ENCODE measurements around the gene DEAF1. TPM values are rescaled to one million over a fixed set of nuclear protein-coding genes. Genes with fewer than 3 reads are reported as not detected.
A peak's percentile ranks its signal among the peaks of the same experiment; 100 is the strongest.

DEAF1 gene
- total RNA-seq, 2 experiments from 2014 or later: 41.5 to 50.5 TPM

DNA sequence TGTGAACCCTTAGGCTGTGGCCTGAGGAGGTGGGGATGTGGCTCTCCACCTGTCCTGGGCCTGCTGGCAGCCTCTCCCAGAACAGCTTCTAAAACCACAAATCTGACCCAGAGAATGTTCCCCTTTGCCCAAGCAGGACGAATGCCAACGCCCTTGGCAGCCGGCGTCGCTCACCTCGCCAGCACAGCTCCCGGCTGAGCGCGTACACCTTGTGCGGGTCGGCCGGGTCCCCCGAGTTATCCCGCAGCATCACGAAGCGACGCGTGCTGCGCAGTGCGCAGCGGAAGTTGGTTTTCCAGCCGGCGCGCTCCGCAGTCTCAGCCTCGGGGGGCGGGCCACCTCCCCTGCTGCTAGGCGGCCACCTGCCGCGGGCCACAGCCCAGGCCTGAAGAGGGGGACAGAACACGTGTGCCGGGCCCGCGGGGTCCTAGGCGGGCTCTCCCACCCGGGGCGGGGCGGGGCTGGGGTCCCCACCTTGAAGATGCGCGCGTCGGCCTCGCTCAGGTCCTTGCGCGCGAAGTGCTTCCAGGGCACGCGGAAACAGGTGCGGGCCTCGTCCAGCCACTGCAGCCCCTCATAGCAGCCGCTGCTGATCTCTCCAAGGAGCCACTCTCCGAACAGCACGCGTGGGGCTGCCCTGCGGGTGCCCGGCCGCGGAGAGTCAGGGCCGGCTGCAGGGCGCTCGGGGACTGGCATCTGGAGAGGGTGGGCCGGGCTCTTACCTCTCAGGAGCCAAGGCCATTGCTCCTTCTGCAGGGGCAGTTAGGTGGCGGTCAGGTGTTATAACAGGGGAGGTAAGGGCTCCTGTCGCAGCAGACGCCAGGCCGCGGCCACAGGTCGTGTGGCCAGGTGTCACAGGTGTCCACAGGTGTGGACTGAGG is 80.2 kb downstream of the DEAF1 start:
- ChIA-PET POLR2A (interaction anchor here (0.5 to 1.4 kb wide), 6 partner anchors 14 to 181 kb away, joined by 3 to 5 read pairs (median 4); partner anchors contain the start of genes HRAS and PHRF1), CTCF (no interaction called here)
- Mint-ChIP-seq H3K27ac (peak overlapping the region; percentile 92), H3K36me3 (peaks cover 29% of the 10 kb centered on the region), H3K4me1 (ENCODE audit: low read depth) (peaks cover 17% of the 10 kb centered on the region), H3K4me3 (peak overlapping the region; percentile 92), H3K9me3 (no peaks in the 10 kb centered on the region), H3K27me3 (no peaks in the 10 kb centered on the region)
- intact Hi-C loops (cut with micrococcal nuclease): loop anchor here (5.0 kb wide), 2 partner anchors 38 to 182 kb away; partner anchors contain the start of genes PHRF1 and SLC25A22
- peak; percentile 23 for DNase-seq

DNA sequence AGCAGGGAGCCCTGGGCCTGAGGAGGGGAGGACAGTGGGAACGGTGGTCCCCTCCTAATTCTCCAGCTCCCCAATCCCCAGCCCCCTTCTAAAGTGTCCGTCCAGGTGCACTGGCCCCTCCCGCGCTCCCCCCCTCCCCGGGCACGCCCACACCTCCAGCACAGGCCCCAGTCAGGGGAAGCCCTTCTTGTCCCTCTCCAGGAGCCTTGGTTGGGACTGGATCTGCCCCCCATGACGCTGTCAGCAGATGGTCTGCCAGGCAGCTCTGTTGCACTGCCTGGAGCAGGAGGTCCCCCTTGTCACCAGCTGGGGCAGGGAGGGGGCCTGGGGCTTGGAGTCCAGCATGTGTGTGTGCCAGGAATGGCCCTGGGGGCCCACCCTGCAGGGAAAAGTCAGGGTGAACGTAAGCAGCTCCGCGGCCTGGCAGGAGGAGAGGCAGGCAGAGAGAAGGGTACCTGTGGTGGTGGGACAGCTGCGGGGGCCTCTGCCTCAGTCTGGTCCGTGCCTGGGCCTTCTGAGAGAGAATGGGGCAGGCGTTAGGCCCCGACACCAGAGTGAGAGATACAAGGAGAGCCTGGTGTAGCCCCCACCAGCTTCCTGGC is 80.9 kb downstream of the DEAF1 start:
- ChIA-PET CTCF (interaction anchor here (1.2 to 2.4 kb wide), 2 partner anchors 60 to 95 kb away, joined by 4 to 9 read pairs; no protein-coding TSS in a partner anchor), POLR2A (interaction anchor here (0.5 to 1.1 kb wide), 2 partner anchors 15 to 38 kb away, joined by 3 to 4 read pairs; no protein-coding TSS in a partner anchor)
- Mint-ChIP-seq H3K27me3 (no peaks in the 10 kb centered on the region), H3K4me3 (peak overlapping the region; percentile 92), H3K36me3 (peaks cover 29% of the 10 kb centered on the region), H3K4me1 (ENCODE audit: low read depth) (peaks cover 17% of the 10 kb centered on the region), H3K9me3 (no peaks in the 10 kb centered on the region), H3K27ac (peak overlapping the region; percentile 84)
- DNase-seq: peak; percentile 28
- intact Hi-C loops (cut with micrococcal nuclease): no loop called here

GRCh38 chr11:613369-613968 is 81.6 kb downstream of the DEAF1 start:
- intact Hi-C loops (cut with micrococcal nuclease): no loop called here
- ChIA-PET POLR2A (interaction anchor here (1.1 kb wide), 1 partner anchor 38 kb away, joined by 3 read pairs; no protein-coding TSS in a partner anchor), CTCF (interaction anchor here (1.2 to 2.4 kb wide), 2 partner anchors 59 to 94 kb away, joined by 4 to 9 read pairs; no protein-coding TSS in a partner anchor)
- H3K36me3 Mint-ChIP-seq: peaks cover 31% of the 10 kb centered on the region
- no peaks in the 10 kb centered on the region for H3K9me3 Mint-ChIP-seq
- H3K27me3 Mint-ChIP-seq: no peaks in the 10 kb centered on the region
- H3K4me1 Mint-ChIP-seq (ENCODE audit: low read depth): peaks cover 17% of the 10 kb centered on the region
- DNase-seq: peak; percentile 93
- peak overlapping the region; percentile 92 for H3K4me3 Mint-ChIP-seq
- H3K27ac Mint-ChIP-seq: peak overlapping the region; percentile 69

- Mint-ChIP-seq H3K27me3 (no peaks in the 10 kb centered on the region), H3K9me3 (no peaks in the 10 kb centered on the region), H3K27ac (no peak overlapping the region), H3K4me1 (ENCODE audit: low read depth) (peaks cover 17% of the 10 kb centered on the region), H3K36me3 (peaks cover 32% of the 10 kb centered on the region), H3K4me3 (no peak overlapping the region)
- DNase-seq: no peak
- CTCF ChIA-PET: interaction anchor here (1.2 to 2.4 kb wide), 2 partner anchors 59 to 94 kb away, joined by 4 to 9 read pairs; no protein-coding TSS in a partner anchor
- POLR2A ChIA-PET: no interaction called here
- intact Hi-C loops (cut with micrococcal nuclease): no loop called here
Observed at GRCh38 chr11:612961-613300, 82.1 kb downstream of the DEAF1 start.

GRCh38 chr11:612201-612960 is 82.6 kb downstream of the DEAF1 start:
- H3K36me3 Mint-ChIP-seq: peaks cover 32% of the 10 kb centered on the region
- no peak overlapping the region for H3K4me3 Mint-ChIP-seq
- POLR2A ChIA-PET: no interaction called here
- H3K27me3 Mint-ChIP-seq: no peaks in the 10 kb centered on the region
- H3K27ac Mint-ChIP-seq: peak overlapping the region; percentile 68
- H3K9me3 Mint-ChIP-seq: no peaks in the 10 kb centered on the region
- intact Hi-C loops (cut with micrococcal nuclease): no loop called here
- peak; percentile 40 for DNase-seq
- CTCF ChIA-PET: interaction anchor here (1.2 to 2.4 kb wide), 2 partner anchors 58 to 93 kb away, joined by 4 to 9 read pairs; no protein-coding TSS in a partner anchor
- H3K4me1 Mint-ChIP-seq (ENCODE audit: low read depth): peaks cover 17% of the 10 kb centered on the region

- no peak for DNase-seq
- Mint-ChIP-seq H3K27me3 (no peaks in the 10 kb centered on the region), H3K36me3 (peaks cover 38% of the 10 kb centered on the region), H3K4me1 (ENCODE audit: low read depth) (peaks cover 17% of the 10 kb centered on the region), H3K27ac (peak overlapping the region; percentile 5), H3K4me3 (no peak overlapping the region), H3K9me3 (no peaks in the 10 kb centered on the region)
- intact Hi-C loops (cut with micrococcal nuclease): no loop called here
- POLR2A ChIA-PET: no interaction called here
- CTCF ChIA-PET: interaction anchor here (1.2 to 2.4 kb wide), 2 partner anchors 57 to 115 kb away, joined by 3 to 9 read pairs; no protein-coding TSS in a partner anchor
Observed at GRCh38 chr11:611001-611996, 83.7 kb downstream of the DEAF1 start.

DNA sequence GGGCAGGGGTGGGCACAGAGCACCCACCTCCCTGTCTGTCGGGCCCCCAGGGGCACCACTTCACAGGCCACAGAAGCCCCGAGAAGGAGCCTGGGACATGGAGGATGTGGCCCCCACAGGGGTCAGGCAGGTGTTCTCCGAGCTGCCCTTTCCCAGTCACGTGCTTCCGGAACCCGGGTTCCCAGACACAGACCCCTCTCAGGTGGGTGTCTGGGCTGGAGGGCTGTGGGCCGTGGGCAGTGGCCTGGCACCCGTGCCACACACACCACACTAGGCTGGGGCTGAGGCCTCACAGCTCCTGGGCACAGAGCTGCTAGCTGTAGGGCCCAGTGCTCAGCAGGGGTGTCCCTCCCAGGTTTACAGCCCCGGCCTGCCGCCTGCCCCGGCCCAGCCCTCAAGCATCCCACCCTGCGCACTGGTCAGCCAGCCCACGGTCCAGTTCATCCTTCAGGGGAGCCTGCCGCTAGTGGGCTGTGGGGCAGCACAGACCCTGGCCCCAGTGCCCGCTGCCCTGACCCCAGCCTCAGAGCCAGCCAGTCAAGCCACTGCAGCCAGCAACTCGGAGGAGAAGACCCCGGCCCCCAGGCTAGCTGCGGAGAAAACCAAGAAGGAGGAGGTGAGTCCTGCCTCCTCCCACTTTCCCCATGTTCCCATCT is 84.7 kb downstream of the DEAF1 start:
- Mint-ChIP-seq H3K4me3 (no peak overlapping the region), H3K9me3 (no peaks in the 10 kb centered on the region), H3K27me3 (no peaks in the 10 kb centered on the region), H3K27ac (no peak overlapping the region), H3K4me1 (ENCODE audit: low read depth) (peaks cover 15% of the 10 kb centered on the region), H3K36me3 (peaks cover 37% of the 10 kb centered on the region)
- no peak for DNase-seq
- intact Hi-C loops (cut with micrococcal nuclease): no loop called here
- ChIA-PET POLR2A (no interaction called here), CTCF (interaction anchor here (1.2 kb wide), 1 partner anchor 116 kb away, joined by 3 read pairs; no protein-coding TSS in a partner anchor)

- ChIA-PET CTCF (no interaction called here), POLR2A (no interaction called here)
- intact Hi-C loops (cut with micrococcal nuclease): no loop called here
- no peaks in the 10 kb centered on the region for H3K27me3 Mint-ChIP-seq
- H3K4me1 Mint-ChIP-seq (ENCODE audit: low read depth): peaks cover 12% of the 10 kb centered on the region
- H3K4me3 Mint-ChIP-seq: no peak overlapping the region
- no peak overlapping the region for H3K27ac Mint-ChIP-seq
- no peaks in the 10 kb centered on the region for H3K9me3 Mint-ChIP-seq
- H3K36me3 Mint-ChIP-seq: peaks cover 35% of the 10 kb centered on the region
- no peak for DNase-seq
Observed at GRCh38 chr11:609341-609811, 85.6 kb downstream of the DEAF1 start.

DNA sequence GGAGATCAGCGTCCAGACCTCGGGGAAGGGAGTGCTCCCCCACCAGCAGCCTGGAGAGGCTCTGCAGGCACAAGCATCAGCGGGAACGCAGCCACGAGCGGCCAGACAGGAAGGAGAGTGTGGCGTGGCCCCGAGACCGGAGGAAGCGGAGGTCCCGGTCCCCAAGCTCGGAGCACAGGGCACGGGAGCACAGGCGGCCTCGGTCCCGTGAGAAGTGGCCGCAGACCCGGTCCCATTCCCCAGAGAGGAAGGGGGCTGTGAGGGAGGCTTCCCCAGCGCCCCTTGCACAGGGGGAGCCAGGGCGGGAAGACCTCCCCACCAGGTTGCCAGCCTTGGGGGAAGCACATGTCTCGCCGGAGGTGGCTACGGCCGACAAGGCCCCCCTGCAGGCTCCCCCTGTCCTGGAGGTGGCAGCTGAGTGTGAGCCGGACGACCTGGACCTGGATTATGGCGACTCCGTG is 86.2 kb downstream of the DEAF1 start:
- CTCF ChIA-PET: no interaction called here
- H3K27ac Mint-ChIP-seq: no peak overlapping the region
- no peaks in the 10 kb centered on the region for H3K27me3 Mint-ChIP-seq
- no peaks in the 10 kb centered on the region for H3K9me3 Mint-ChIP-seq
- POLR2A ChIA-PET: no interaction called here
- intact Hi-C loops (cut with micrococcal nuclease): no loop called here
- H3K36me3 Mint-ChIP-seq: peaks cover 31% of the 10 kb centered on the region
- DNase-seq: no peak
- peaks cover 7% of the 10 kb centered on the region for H3K4me1 Mint-ChIP-seq (ENCODE audit: low read depth)
- H3K4me3 Mint-ChIP-seq: no peak overlapping the region

DNA sequence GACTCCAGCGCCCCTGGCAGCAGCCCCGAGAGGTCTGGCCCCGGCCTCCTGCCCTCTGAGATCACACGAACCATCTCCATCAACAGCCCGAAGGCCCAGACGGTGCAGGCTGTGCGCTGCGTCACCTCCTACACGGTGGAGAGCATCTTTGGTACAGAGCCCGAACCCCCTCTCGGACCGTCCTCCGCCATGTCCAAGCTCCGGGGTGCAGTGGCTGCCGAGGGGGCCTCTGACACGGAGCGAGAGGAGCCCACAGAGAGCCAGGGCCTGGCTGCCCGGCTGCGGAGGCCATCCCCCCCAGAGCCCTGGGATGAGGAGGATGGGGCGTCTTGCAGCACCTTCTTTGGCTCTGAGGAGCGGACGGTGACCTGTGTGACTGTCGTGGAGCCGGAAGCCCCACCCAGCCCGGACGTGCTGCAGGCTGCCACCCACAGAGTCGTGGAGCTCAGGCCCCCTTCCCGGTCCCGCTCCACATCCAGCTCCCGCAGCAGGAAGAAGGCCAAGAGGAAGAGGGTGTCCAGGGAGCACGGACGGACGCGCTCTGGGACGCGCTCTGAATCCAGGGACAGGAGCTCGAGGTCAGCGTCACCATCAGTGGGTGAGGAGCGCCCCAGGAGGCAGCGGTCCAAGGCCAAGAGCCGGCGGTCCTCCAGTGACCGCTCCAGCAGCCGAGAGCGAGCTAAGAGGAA is 86.9 kb downstream of the DEAF1 start:
- Mint-ChIP-seq H3K27ac (no peak overlapping the region), H3K27me3 (no peaks in the 10 kb centered on the region), H3K36me3 (peaks cover 29% of the 10 kb centered on the region), H3K9me3 (no peaks in the 10 kb centered on the region), H3K4me3 (no peak overlapping the region), H3K4me1 (ENCODE audit: low read depth) (peaks cover 2% of the 10 kb centered on the region)
- intact Hi-C loops (cut with micrococcal nuclease): no loop called here
- DNase-seq: no peak
- POLR2A ChIA-PET: no interaction called here
- CTCF ChIA-PET: no interaction called here
